Neural progenitor cell (in vitro differentiated cells): ENCODE results near the gene STK39.

Experiments
- EZH2 ChIP-seq: fragments of 200-600 bp; sonication (generic); IDR thresholded peaks from 2 replicates; pipeline ENCODE4 v1.6.1; 2017; ENCODE audit warnings: antibody characterized with exemption, mild to moderate bottlenecking, moderate library complexity
- TF ChIP-seq, protein P1 (sequence below): fragments of 200-600 bp; sonication (generic); IDR thresholded peaks from 2 replicates; pipeline ENCODE4 v1.5.1; 2017; ENCODE audit warnings: antibody characterized with exemption, mild to moderate bottlenecking

DNA sequence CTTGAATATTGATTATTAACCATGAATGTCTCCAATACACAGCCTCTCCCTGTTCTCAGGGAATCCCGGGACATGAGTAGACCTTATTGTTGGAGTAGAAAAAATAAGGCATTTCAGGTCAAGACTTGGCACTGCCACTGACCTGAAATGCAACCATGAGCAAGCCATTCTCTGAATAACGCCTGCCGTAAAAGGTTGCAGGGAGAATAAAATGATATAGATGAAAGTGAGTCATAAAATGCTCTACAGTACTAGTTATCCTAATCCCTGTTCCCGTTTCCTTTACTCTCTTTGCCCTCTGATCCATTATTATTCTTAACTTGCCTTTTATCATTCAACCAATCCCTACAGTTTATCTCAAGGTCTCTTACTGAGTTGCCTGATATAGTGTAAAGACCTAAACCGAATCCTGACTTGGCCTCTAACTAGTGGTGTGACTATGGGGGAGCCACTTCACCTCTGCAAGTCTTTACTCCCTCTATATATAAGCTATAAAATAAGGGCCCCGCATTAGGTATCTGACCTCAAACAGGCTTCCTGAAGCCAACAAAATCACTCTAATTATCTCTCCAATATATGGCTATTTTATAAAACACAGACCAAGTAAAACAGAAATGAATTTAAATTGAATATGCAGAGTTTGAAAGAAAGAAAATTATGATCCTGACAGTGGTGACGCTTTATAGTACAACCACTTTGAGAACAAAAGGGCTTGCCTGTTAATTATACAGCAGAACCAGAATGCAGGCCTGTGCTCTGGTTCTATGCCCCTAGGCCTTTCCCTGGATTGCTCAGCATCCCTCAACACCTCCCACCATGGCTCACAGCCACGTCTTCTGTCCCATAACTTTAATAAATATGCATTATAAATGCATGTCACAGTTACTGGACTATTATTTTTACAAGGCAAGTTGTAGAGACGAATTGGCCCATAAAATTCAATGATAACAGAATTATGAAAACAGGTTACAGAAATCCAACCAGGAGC, 183.1 kb downstream of the STK39 start:
- TF ChIP-seq, protein P1, sequence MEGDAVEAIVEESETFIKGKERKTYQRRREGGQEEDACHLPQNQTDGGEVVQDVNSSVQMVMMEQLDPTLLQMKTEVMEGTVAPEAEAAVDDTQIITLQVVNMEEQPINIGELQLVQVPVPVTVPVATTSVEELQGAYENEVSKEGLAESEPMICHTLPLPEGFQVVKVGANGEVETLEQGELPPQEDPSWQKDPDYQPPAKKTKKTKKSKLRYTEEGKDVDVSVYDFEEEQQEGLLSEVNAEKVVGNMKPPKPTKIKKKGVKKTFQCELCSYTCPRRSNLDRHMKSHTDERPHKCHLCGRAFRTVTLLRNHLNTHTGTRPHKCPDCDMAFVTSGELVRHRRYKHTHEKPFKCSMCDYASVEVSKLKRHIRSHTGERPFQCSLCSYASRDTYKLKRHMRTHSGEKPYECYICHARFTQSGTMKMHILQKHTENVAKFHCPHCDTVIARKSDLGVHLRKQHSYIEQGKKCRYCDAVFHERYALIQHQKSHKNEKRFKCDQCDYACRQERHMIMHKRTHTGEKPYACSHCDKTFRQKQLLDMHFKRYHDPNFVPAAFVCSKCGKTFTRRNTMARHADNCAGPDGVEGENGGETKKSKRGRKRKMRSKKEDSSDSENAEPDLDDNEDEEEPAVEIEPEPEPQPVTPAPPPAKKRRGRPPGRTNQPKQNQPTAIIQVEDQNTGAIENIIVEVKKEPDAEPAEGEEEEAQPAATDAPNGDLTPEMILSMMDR, result no peak
- TF ChIP-seq EZH2, result no peak
